ENCODE data around the gene ACSL1.
"Not testable (repeated sequence)": the region's sequence is repeated elsewhere in the genome, so short reads cannot be mapped to it uniquely, and the experiment has no call there.

Gene ACSL1

DNA sequence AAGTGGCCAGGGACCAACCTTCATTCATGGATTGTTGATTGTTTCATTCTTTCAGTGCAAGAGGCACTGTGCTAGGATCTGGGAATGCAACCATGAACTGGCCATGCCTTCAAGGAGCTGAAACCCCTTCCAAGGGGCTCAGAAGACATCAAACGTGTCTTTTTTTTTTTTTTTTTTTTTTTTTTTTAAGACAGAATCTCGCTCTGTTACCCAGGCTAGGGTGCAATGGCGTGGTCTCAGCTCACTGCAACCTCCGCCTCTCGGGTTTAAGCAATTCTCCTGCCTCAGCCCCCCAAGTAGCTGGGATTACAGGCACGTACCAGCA lies 13.3 kb upstream of the ACSL1 start:
- not testable (repeated sequence) for DNase-seq

DNA sequence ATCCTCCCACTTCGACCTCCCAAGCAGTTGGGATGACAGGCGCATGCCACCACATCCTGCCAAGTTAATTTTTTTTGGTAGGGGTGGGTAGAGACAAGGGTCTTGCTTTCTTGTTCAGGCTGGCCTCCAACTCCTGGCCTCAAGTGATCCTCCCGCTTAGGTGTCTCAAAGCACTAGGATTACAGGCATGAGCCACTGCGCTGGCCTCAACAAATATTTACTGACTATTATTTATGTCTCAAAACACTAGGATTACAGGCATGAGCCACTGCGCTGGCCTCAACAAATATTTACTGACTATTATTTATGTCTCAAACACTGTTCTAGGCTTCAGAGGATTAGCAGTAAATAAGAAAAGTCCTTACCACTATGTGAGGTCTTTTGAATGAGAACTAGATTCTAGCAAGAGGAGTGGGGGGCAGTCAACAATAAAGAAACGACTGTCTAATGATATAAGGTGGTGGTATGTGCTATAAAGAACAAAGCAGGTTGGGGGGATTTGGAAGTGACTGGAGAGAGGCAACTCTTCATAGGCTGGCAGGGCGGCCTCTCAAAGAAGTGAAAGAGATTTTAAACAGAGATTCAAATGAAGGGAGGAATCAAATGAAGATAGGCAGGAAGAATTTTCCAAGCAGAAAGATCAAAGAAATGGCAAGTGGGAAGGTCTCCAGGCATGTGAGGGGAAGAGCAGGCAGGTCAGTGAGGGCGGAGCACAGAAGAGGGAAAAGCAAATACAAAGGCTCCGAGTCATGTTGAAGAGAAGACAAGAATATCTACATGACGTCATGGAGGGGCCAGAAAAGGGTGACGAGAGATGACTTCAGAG lies 12.7 kb upstream of the ACSL1 start:
- no peak for DNase-seq

DNA sequence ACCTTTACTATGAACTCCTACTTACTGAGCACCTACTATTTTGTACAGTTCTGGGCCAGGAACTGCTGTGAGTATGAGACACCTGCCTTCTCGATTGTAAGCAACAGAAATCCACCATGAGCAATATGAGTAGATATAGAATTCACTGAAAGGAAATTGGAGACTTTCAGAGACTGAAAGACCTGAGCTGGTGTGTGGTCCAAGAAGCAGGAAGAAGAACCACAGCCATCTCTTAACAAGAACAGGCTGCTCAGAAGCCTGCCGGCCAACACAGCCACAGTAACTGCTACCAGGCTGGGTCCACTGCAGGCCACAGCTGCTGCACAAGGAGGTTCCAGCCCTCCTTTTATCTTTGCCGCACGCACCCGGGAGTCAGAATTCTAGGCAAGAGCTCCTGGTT lies 10.8 kb upstream of the ACSL1 start:
- no peak for DNase-seq

DNA sequence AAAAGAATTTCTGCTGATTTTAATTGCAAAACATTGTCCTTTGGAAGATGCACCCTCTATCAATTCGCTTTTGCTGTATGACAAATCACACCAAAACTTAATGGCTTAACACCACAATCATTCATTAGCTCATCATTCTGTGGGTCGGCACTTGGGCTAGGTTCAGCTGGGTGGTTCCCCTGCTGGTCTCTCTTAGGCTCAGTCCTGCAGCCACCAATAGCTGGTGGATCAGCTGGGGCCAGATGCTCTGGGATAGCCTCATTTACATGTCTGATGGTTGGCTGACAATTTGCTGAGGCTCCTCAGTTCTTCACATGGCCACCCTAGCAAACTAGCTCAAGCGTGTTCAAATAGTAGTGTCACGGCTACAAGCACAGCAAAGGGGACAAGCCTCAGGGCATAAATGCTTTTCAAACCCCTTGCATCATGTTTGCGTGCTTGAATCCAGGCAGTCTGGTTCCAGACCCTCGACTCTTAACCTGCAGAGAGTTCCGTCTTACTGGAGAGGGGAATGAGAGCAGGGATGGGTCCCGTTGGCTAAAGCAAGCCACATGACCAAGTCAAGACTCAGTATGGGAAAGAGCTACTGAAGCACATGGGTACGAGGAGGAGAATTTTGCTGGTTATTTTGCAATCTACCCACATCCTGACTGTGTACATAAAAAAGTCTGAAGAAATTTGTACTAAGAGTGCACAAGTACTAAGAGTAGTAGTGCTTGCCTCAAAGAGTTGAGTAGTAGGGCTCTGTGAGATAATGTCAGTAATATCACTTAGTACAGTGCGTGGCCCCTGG lies 7.5 kb upstream of the ACSL1 start:
- DNase-seq, result no peak

DNA sequence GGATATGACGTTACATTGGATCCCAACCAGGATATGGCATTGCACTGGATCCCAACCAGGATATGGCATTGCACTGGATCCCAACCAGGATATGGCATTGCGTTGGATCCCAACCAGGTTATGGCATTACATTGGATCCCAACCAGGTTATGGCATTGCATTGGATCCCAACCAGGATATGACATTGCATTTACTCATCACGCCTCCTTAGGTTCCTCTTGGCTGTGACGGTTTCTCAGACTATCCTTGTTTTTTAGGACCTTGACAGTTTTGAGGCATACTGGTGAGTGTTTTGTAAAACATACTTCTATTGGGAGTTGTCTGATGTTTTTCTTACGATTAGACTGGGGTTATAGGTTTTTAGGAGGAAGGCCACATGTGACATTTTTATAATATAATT lies 5.4 kb upstream of the ACSL1 start:
- DNase-seq, result no peak

DNA sequence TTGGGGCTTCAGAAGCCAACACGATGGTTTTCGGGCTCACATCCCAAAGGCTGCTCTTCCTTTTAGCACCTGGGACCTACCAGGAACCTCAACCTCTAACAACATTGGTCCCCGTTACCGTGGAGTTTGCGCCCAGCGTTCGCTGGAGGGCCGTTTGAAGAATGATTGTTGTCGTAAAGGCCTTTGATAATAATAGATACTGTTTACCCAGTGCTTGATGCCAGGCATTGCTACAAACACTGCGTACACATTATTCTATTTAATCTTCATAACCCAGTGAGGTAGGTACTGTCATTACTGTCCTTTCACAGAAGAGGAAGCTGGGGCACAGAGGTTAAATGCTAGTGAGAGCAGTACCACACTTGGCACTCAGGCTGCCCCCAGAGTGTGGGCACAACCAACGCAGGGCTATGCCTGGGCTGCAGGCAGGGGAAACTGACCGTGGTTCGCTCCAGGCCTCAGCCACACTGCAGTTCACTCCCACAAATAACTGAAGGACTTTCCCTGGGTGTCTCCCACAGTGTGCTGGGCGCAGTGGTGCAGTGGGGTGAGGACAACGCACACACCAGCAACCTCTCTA lies 1.0 kb upstream of the ACSL1 start:
- DNase-seq, result no peak

DNA sequence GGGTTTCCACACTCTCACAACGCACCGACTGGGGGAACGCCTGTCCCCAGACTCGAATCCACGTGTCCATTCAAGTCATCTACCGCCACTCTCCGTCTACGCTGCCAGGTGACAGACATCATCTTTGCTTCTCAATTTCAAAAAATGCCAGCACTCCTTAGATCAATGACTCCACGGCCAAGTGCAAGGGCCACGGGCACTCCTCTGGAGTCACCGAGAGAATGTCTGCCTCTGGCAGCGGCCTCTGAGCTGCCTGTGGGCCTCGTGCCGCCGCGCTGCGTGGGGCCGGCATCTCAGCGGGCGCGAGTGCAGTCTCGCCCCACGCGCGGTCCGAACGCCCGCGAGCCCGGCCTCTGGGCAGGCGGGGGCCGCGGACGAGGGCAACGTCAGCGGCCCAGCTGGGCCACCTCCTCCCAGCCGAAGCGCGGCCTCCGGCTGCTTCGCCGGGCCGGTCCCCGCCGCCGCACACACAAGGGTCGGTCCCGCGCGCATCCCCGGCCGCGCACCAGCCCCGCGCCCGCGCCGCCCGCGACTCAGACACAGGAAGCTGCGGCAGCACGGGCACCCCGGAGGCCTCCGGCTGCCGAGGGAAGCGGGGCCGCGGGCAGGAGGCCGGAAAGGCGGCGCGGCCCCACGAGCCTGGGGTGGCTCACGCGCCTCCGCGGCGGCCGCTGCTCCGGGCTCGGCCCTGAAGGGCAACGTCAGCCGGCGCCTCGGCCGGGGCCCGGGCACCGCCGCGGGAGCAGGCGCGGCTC lies 450 bp downstream of the ACSL1 start:
- no peak for DNase-seq

DNA sequence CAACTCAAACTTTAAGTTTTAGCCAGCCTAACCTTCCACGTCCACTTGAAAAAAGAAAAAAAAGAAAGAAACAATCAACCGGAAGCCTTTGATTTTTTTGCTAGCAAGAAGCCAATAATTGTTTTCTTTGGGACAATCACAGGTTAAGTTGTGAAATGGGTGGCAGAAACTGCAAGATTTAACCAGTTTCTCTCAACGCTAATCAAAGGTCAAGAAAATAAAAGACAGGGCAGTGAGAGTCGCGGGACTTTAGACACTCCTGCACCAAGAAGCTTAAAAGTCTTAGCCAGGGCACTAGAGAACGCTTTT lies 1.0 kb downstream of the ACSL1 start:
- no peak for DNase-seq

DNA sequence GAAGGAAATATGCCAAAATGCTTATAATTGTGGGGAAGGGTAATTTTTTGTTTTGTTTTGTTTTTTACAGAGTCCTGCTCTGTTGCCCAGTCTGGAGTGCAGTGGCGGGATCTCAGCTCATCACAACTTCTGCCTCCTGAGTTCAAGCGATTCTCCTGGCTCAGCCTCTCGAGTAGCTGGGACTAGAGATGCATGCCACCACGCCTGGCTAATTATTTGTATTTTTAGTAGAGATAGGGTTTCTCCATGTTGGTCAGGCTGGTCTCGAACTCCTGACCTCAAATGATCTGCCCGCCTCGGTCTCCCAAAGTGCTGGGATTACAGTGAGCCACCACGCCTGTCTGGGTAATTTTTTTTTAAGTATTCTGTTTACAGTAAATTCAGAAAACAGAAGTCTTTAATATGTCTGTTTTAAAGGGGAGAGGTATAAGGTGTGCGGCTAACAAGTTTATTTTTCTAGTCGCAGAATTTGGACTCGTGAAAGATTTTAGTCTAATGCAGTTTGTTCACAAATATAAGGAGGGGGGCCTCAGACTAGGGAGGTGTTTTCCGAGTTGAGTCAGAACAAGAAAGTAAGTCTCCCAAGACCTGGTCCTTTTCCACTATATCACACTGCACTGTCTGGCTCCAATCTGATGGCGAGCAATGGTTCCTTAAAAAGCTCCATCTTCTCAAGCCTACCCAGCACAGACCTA lies 1.5 kb downstream of the ACSL1 start:
- DNase-seq, result no peak

DNA sequence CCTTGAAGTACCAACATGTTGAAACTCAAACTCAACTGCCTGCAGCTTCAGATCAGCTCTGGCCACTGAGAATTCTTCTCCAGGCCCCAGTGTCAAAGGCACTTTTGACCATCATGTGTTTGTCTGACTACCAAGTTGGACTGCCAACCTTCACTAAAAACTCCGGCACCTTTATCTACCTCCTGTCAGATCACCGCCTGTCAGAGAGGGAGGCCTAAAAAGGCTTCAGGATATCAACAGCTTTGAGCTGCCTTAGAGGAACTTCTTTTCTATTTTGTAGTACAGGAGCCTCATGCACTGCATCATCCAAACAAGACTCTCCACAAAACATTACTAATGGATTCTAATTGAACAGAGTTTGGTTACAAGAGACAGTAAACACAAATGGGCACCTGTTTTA lies 2.8 kb downstream of the ACSL1 start:
- no peak for DNase-seq

DNA sequence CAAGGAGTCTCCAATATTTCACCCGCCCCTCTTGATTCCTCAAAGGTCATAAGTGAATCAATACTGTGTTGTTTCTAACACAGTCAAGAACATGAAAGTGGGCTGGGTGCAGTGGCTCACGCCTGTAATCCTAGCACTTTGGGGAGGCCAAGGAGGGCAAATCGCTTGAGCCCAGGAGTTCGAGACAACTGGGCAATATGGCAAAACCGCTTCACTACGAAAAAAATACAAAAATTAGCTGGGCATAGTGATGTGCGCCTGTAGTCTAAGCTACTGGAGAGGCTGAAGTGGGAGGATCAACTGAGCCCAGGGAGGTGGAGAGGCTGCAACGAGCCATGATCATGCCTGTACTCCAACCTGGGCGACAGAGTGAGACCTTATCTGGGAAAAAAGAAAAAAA lies 3.4 kb downstream of the ACSL1 start:
- no peak for DNase-seq

DNA sequence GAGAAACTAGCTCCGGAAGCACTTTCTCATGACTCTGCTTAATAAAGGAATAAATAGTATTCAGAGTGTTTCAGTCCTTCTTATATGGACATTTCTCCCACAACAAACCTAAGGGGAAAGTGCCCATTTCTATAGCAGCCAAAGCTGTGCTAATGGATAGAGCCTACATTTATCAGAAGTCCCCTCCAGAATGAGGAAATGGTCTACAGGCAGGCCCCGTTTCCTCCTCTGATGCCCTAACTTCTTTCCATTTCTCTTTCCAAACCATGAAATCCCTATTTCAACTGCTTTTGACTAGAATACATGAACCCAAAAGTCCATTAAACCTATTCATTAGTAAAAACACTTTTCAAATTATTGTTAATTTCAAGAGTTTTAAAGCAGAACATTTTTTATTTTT lies 4.5 kb downstream of the ACSL1 start:
- no peak for DNase-seq

DNA sequence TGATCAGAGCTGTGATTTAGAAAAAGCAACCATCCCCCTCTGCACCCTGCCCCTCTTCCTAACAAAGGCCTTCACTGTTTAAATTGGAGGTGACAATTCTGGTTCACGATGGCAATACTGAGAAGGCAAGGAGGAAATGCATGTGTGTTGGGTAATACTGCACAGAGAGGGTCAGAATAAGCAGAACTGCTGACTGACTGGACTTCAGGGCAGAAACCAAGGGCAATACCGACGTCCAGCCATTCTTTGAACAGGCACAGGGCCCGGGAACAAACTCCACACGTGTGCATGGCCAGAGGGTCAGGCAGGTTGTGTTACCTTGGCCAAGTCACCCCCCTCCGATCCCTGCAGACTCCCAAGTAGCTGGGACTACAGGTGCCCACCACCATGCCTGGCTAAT lies 6.0 kb downstream of the ACSL1 start:
- no peak for DNase-seq

DNA sequence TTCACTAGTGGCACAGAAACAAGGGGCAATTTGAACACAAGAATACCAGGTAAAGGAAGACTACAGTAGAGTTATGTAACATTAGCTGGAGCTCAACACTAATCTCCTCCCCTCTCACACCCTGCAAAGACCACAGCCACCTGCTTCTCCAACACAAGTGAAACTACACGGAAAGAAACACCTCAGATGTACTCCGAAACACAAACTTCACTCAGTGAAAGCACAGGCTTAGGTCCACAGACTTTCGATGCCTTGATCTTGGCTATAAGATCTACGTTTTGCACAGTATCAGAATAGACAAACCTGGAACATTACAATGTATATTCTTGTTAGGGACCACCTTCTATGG lies 7.6 kb downstream of the ACSL1 start:
- DNase-seq, result no peak

DNA sequence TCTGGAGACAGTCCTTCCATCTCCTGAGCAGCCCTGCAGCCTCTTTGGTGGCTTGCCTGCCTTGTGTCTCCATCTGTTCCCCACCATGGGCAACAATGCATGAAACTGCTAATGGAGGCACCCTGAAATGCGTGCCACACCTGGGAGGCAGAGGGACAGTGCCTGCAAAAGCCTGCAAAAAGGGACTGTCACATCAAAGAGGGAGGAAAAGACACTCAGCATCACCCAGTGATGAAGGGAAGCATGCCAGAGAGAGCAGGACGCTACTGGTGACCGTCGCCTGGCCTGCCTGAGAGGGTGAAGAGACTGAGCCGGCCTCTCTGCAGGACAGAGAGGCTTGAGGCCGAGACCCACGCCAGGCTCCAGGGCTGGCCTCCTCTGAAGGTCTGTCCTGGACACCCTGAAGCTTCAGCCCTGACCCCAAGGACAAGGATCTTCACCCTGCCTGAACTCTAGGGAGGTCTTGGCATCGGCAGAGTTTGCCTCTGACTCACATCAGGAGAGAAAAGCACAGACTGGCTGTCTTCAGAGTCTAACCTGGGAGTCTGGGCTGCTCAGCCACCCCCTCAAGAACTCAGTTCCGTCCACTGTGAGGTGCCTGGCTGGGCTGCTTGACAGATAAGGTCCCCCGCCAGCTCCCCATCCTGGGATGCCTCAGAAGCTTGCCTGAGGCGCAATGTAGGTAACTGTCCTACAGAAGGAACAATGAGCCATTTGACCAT lies 8.1 kb downstream of the ACSL1 start:
- no peak for DNase-seq

DNA sequence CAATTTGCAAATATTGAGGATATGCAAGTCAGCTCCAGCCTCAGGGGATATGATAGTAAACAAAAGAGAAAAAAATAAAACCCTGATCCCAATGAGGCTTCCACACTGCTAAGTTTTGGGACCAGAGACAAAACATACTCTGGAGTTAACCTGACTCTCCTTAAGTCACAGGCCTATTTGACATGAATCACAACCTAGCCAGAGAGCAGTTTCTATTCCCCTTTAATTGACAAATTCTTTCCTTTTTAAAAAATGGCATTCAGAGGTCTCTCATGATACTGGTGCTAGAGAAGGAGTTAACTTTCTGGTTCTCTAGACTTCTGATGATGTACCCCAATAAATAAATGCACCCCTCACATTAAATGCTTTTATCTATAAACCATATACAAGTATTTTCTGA lies 8.8 kb downstream of the ACSL1 start:
- no peak for DNase-seq

DNA sequence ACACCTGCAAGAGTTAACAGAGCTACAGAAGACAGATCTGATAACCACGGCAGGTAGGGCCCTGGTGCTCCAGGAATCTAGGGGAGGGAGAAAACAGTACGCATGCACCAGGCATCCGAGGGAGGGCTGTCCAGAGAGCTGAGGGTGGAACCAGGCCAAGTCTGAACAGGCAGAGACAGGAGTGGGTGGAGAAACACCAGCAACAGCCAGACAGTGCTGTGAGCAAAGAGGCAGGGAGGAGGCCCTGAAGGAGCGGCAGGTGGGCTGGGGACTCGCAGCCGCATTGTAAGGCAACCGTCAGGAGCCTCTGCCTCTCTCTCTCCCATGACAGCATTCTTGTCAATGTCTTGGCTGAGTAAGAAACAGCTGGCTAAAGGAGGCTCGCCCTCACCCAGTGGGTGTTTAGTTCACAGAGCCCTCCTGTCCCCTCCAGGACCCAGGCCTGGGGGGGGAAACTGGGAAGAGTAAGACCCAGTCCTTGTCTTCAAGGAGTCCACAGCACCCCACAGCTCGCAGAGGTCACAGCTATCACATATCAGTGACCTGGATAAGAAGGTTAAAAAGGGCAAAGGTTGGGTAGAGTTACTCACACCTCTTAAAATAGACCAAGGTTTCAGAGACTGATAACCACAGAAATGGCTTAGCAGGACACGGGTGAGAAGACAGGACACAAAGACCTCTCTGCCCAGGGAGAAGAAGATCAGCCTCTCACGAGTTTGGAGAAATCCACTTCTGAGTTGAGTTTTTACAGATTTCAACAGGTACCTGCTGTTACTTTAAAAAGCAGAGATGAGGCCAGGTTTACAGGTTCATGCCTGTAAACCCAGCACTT lies 10.5 kb downstream of the ACSL1 start:
- DNase-seq, result no peak

DNA sequence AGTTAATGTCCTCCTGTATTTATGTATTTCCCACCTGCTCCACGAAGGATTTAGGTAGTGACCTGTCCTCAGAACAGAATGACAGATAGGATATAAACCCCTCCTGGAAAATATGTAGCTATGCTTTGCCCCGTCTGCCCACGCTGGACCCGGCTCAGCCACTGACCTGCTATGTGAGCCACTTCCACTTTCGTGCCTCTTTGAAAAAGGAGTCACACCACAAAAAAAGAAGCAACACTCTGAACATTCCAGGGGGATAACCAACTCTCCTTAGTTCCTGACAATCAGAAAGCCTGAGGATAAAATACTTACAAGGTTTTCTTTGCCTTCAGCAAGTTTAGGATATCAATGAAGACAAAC lies 11.1 kb downstream of the ACSL1 start:
- no peak for DNase-seq

DNA sequence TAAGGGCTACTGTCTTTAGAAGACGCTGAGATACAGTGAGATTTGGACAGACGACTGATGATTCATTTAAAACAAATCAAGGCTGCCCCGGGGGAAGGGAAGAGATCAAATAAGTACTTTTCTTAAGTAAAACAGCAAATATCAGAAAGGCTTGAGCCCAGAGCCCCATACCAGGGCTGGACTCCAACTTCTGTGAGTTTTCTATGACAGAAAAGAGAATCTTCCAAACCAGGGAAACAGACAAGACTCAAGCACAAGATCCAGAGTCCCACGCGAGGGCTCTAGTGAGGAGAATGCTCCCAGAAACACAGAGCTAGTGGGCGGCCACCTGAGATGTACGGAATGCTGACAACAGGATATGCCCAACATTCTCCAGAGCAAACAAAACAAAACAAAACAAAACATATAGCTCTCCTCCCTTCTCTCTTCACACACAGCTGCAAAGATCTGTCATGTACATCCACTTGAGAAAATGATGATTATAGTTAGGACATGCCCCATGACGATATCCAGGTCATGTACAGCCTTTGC lies 13.1 kb downstream of the ACSL1 start:
- DNase-seq, result no peak

DNA sequence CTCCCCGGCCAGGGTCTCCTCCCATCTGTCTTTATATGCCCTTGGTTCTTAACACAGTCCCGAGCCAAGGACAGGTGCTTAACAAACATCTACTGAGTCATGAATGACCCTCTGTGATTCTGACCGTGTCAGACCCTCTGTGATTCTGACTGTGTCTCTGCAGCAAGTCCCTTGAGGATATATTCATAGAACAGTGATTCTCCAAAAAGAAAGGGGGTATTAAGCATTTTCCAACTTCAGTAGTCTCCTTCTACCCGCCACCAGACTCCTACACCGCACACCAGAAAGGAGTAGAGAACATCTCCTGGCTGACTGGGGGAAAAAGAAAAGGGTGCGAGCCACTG lies 13.6 kb downstream of the ACSL1 start:
- DNase-seq, result no peak

DNA sequence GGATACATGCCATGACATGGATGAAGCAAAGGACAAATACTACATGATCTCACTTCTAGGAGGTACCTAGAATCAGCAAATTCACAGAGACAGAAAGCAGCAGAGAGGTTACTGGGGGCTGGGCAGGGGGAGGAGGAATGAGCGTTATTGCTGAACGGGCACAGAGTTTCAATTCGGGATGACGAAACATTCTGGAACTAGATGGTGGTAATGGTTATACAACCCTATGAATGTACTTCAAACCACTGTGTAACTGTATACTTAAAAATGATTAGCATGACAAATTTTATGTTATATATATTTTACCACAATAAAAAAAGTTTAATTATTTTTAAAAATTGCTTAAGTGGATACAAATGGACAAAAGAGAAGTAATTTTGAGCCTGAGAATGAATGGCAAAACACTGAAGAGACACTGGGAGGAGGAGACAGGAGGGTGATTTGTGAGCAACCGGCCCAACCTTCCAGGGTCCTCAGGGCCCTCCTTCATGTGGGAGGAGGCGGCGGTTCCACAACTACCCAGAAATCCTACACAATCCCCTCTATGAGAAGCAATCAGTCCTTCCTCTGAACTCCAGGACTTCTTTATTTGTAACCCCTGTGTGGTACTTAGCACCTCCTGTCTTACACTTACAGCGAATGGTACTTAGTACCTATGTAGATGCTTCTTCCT lies 14.1 kb downstream of the ACSL1 start:
- DNase-seq, result no peak
